Fibroblast of the aortic adventitia (primary cell): ENCODE data around the gene TMEM147. TPM values are rescaled to one million over a fixed set of nuclear protein-coding genes. Genes with fewer than 3 reads are reported as not detected.

Experiments
- DNase-seq: peaks from one replicate; pipeline ENCODE4 v3.0.0-alpha.2; 2010; ENCODE audit warnings: low read depth
- H3K4me3 ChIP-seq: 2 replicates; pipeline ENCODE4 v1.5.1; 2011; ENCODE audit warnings: low read depth, mild to moderate bottlenecking, control low read depth, low read length, moderate library complexity
- CTCF ChIP-seq: IDR thresholded peaks from 2 replicates; pipeline ENCODE4 v1.5.1; 2011; ENCODE audit warnings: mild to moderate bottlenecking, low read length, control low read depth, inconsistent platforms; ENCODE audit not compliant: insufficient read depth
- total RNA-seq: library from RNA; depleted of rRNA; stranded (reverse); fragments of >200 nt; gene quantifications from 2 replicates; pipeline ENCODE4 v1.2.3, GENCODE V29; 2012; ENCODE audit warnings: low replicate concordance

Gene TMEM147
- total RNA-seq, 1 donor, result 63.7 TPM

- TF ChIP-seq CTCF, result no peak
- DNase-seq, result no peak
- H3K4me3 ChIP-seq, result peak overlapping the region; percentile 90
These were observed 1.2 kb upstream of the TMEM147 start for GRCh38 chr19:35544110-35544802.

GRCh38 chr19:35545855-35546381, 492 bp downstream of the TMEM147 start:
- peak overlapping the region; percentile 90 for H3K4me3 ChIP-seq
- DNase-seq, result no peak
- no peak for TF ChIP-seq CTCF

- DNase-seq, result no peak
- peak overlapping the region; percentile 90 for H3K4me3 ChIP-seq
- TF ChIP-seq CTCF, result no peak
These were observed 1.1 kb downstream of the TMEM147 start for GRCh38 chr19:35546532-35546931.

GRCh38 chr19:35549174-35549788, 3.9 kb downstream of the TMEM147 start:
- peak; percentile 67 for DNase-seq
- TF ChIP-seq CTCF, result peak; percentile 74
- H3K4me3 ChIP-seq, result no peak overlapping the region

GRCh38 chr19:35549879-35550523, 4.6 kb downstream of the TMEM147 start:
- H3K4me3 ChIP-seq, result no peak overlapping the region
- no peak for TF ChIP-seq CTCF
- no peak for DNase-seq

- no peak for DNase-seq
- no peak for TF ChIP-seq CTCF
- H3K4me3 ChIP-seq, result no peak overlapping the region
These were observed 5.8 kb downstream of the TMEM147 start for GRCh38 chr19:35551091-35551810.
